ENCODE data around the gene ABCC4. TPM values are rescaled to one million over a fixed set of nuclear protein-coding genes. Genes with fewer than 3 reads are reported as not detected.

ABCC4 gene
- total RNA-seq, 1 experiment from 2014 or later: 12.5 TPM

GRCh38 chr13:95236774-95237173, 64.5 kb downstream of the ABCC4 start:
- H3K36me3 Mint-ChIP-seq (ENCODE audit: insufficient read depth, unreplicated experiment): no peaks in the 10 kb centered on the region
- no peak overlapping the region for H3K4me3 Mint-ChIP-seq (ENCODE audit: low read depth, unreplicated experiment)
- H3K27ac Mint-ChIP-seq (ENCODE audit: unreplicated experiment): no peak overlapping the region
- intact Hi-C loops (cut with micrococcal nuclease; ENCODE audit: unreplicated experiment): no loop called here
- peaks cover 12% of the 10 kb centered on the region for H3K4me1 Mint-ChIP-seq (ENCODE audit: low read depth, unreplicated experiment)
- BruUV-seq (replicated peaks): no TSS peak
- H3K9me3 Mint-ChIP-seq (ENCODE audit: low read depth, unreplicated experiment): no peaks in the 10 kb centered on the region
- DNase-seq: no peak
- no peaks in the 10 kb centered on the region for H3K27me3 Mint-ChIP-seq (ENCODE audit: unreplicated experiment)
- CTCF ChIA-PET: no interaction called here
- TF ChIP-seq CTCF (IDR thresholded peaks at IDR 0.05; ENCODE audit: unreplicated experiment): no peak

GRCh38 chr13:95235974-95236373, 65.3 kb downstream of the ABCC4 start:
- H3K4me1 Mint-ChIP-seq (ENCODE audit: low read depth, unreplicated experiment): peaks cover 12% of the 10 kb centered on the region
- H3K36me3 Mint-ChIP-seq (ENCODE audit: insufficient read depth, unreplicated experiment): no peaks in the 10 kb centered on the region
- BruUV-seq (replicated peaks): no TSS peak
- no peak overlapping the region for H3K27ac Mint-ChIP-seq (ENCODE audit: unreplicated experiment)
- H3K9me3 Mint-ChIP-seq (ENCODE audit: low read depth, unreplicated experiment): no peaks in the 10 kb centered on the region
- no peak for TF ChIP-seq CTCF (IDR thresholded peaks at IDR 0.05; ENCODE audit: unreplicated experiment)
- no peak for DNase-seq
- H3K27me3 Mint-ChIP-seq (ENCODE audit: unreplicated experiment): no peaks in the 10 kb centered on the region
- no peak overlapping the region for H3K4me3 Mint-ChIP-seq (ENCODE audit: low read depth, unreplicated experiment)
- CTCF ChIA-PET: no interaction called here
- intact Hi-C loops (cut with micrococcal nuclease; ENCODE audit: unreplicated experiment): no loop called here

- no TSS peak for BruUV-seq (replicated peaks)
- Mint-ChIP-seq H3K27me3 (ENCODE audit: unreplicated experiment) (no peaks in the 10 kb centered on the region), H3K27ac (ENCODE audit: unreplicated experiment) (no peak overlapping the region), H3K9me3 (ENCODE audit: low read depth, unreplicated experiment) (no peaks in the 10 kb centered on the region), H3K4me1 (ENCODE audit: low read depth, unreplicated experiment) (peaks cover 12% of the 10 kb centered on the region), H3K4me3 (ENCODE audit: low read depth, unreplicated experiment) (no peak overlapping the region), H3K36me3 (ENCODE audit: insufficient read depth, unreplicated experiment) (no peaks in the 10 kb centered on the region)
- no peak for TF ChIP-seq CTCF (IDR thresholded peaks at IDR 0.05; ENCODE audit: unreplicated experiment)
- intact Hi-C loops (cut with micrococcal nuclease; ENCODE audit: unreplicated experiment): no loop called here
- CTCF ChIA-PET: no interaction called here
- no peak for DNase-seq
Measured at GRCh38 chr13:95235199-95235756, 66.0 kb downstream of the ABCC4 start.

- TF ChIP-seq CTCF (IDR thresholded peaks at IDR 0.05; ENCODE audit: unreplicated experiment): no peak
- Mint-ChIP-seq H3K27ac (ENCODE audit: unreplicated experiment) (no peak overlapping the region), H3K36me3 (ENCODE audit: insufficient read depth, unreplicated experiment) (no peaks in the 10 kb centered on the region), H3K4me1 (ENCODE audit: low read depth, unreplicated experiment) (peaks cover 12% of the 10 kb centered on the region), H3K9me3 (ENCODE audit: low read depth, unreplicated experiment) (no peaks in the 10 kb centered on the region), H3K27me3 (ENCODE audit: unreplicated experiment) (no peaks in the 10 kb centered on the region), H3K4me3 (ENCODE audit: low read depth, unreplicated experiment) (no peak overlapping the region)
- intact Hi-C loops (cut with micrococcal nuclease; ENCODE audit: unreplicated experiment): no loop called here
- CTCF ChIA-PET: no interaction called here
- no peak for DNase-seq
- BruUV-seq (replicated peaks): no TSS peak
Measured at GRCh38 chr13:95234242-95234641, 67.0 kb downstream of the ABCC4 start.
